ENCODE results near the gene ESRRG. TPM values are rescaled to one million over a fixed set of nuclear protein-coding genes. Genes with fewer than 3 reads are reported as not detected.
A peak's percentile ranks its signal among the peaks of the same experiment; 100 is the strongest.

ESRRG gene
- total and polyA plus RNA-seq, 2 donors: 0.90 to 14.0 TPM

GRCh38 chr1:216600730-216601609, 122.3 kb downstream of the ESRRG start:
- H3K27ac ChIP-seq (ENCODE audit: low read depth): peak overlapping the region; percentile 97
- under 1% methylated on average over 58 of the region's 58 CpGs for WGBS
- H3K4me1 ChIP-seq (ENCODE audit: insufficient read depth): no peaks in the 10 kb centered on the region
- peak overlapping the region; percentile 63 for H3K4me3 ChIP-seq (ENCODE audit: low read depth, low read length)
- DNase-seq (ENCODE audit: extremely low spot score): peak; percentile 81
- H3K36me3 ChIP-seq (ENCODE audit: insufficient read depth): no peaks in the 10 kb centered on the region

- H3K27ac ChIP-seq (ENCODE audit: low read depth): no peak overlapping the region
Measured at GRCh38 chr1:216599851-216600250, 123.4 kb downstream of the ESRRG start.

DNA sequence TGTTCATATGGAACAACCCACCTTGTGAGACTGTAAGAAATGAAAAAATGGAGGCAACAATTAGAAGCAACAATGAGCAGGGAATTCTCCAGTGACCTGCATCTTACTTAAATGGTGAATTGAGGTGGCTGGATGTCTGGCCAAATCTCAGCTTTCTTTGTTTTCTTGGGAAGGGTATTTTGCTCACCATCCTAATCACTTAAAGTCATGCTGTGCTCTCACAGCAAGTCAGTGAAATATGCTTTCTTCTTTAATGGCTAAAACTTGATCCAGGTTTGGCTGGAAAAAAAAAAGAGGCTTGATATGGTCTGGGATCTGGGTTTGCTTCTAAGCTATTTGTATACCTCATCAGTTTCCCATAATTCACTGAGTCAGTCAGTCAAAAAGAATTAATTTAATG, 124.8 kb downstream of the ESRRG start:
- no peak for DNase-seq (ENCODE audit: extremely low spot score)
- H3K36me3 ChIP-seq (ENCODE audit: insufficient read depth): no peaks in the 10 kb centered on the region
- no peak overlapping the region for H3K27ac ChIP-seq (ENCODE audit: low read depth)
- H3K4me3 ChIP-seq (ENCODE audit: low read depth, low read length): no peak overlapping the region
- no peaks in the 10 kb centered on the region for H3K4me1 ChIP-seq (ENCODE audit: insufficient read depth)

More at GRCh38 chr1:216599851-216600250, 123.4 kb downstream of the ESRRG start:
- no peaks in the 10 kb centered on the region for H3K36me3 ChIP-seq (ENCODE audit: insufficient read depth)
- 88% methylated on average over 6 of the region's 6 CpGs for WGBS
- H3K4me1 ChIP-seq (ENCODE audit: insufficient read depth): no peaks in the 10 kb centered on the region
- no peak for DNase-seq (ENCODE audit: extremely low spot score)
- H3K4me3 ChIP-seq (ENCODE audit: low read depth, low read length): no peak overlapping the region

DNA sequence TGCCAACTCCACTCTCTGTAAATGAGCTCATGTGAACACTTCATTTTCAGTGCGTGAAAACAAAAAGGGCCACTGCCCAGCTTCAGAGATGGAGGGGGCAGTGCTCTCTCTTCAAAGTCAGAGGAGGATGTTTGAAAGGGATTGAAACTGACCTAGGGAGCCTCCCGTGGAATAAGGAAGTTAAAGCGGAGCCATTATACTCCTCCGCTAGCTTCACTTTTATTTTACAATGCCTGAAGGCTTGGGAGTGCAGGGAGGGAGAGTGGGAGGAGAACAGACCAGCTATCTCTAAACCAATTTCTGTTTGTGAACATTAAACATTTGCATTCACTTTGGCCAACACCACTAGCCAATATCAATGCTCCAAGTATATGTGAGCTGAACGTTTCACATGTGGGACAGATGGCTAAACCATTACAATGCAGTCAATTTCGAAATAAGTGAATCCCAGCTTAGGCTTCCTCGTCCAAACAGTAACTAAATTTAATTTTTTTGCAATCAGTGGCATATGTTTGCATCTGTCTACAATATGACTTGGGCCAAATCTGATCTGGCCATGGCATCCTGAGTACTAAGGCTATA, 126.9 kb downstream of the ESRRG start:
- Histone ChIP-seq H3K4me3 (ENCODE audit: low read depth, low read length) (no peak overlapping the region), H3K4me1 (ENCODE audit: insufficient read depth) (no peaks in the 10 kb centered on the region), H3K27ac (ENCODE audit: low read depth) (no peak overlapping the region), H3K36me3 (ENCODE audit: insufficient read depth) (no peaks in the 10 kb centered on the region)
- 59% methylated on average over 7 of the region's 7 CpGs for WGBS
- DNase-seq (ENCODE audit: extremely low spot score): no peak

- H3K4me3 ChIP-seq (ENCODE audit: low read depth, low read length): no peak overlapping the region
- H3K27ac ChIP-seq (ENCODE audit: low read depth): no peak overlapping the region
- H3K36me3 ChIP-seq (ENCODE audit: insufficient read depth): no peaks in the 10 kb centered on the region
Measured at GRCh38 chr1:216587715-216588114, 135.5 kb downstream of the ESRRG start.

GRCh38 chr1:216582151-216582550, 141.1 kb downstream of the ESRRG start:
- no peak overlapping the region for H3K4me3 ChIP-seq (ENCODE audit: low read depth, low read length)
- WGBS: 92% methylated on average over 2 of the region's 2 CpGs

More at GRCh38 chr1:216587715-216588114, 135.5 kb downstream of the ESRRG start:
- H3K4me1 ChIP-seq (ENCODE audit: insufficient read depth): no peaks in the 10 kb centered on the region
- no peak for DNase-seq (ENCODE audit: extremely low spot score)

GRCh38 chr1:216580538-216581057, 142.6 kb downstream of the ESRRG start:
- Histone ChIP-seq H3K4me3 (ENCODE audit: low read depth, low read length) (no peak overlapping the region), H3K36me3 (ENCODE audit: insufficient read depth) (no peaks in the 10 kb centered on the region), H3K27ac (ENCODE audit: low read depth) (no peak overlapping the region), H3K4me1 (ENCODE audit: insufficient read depth) (no peaks in the 10 kb centered on the region)
- DNase-seq (ENCODE audit: extremely low spot score): peak; percentile 46
- 24% methylated on average over 2 of the region's 2 CpGs for WGBS

More at GRCh38 chr1:216582151-216582550, 141.1 kb downstream of the ESRRG start:
- no peak for DNase-seq (ENCODE audit: extremely low spot score)
- no peak overlapping the region for H3K27ac ChIP-seq (ENCODE audit: low read depth)
- no peaks in the 10 kb centered on the region for H3K4me1 ChIP-seq (ENCODE audit: insufficient read depth)
- no peaks in the 10 kb centered on the region for H3K36me3 ChIP-seq (ENCODE audit: insufficient read depth)

GRCh38 chr1:216576234-216576937, 146.8 kb downstream of the ESRRG start:
- WGBS: 43% methylated on average over 4 of the region's 4 CpGs
- no peak overlapping the region for H3K4me3 ChIP-seq (ENCODE audit: low read depth, low read length)
- no peak for DNase-seq (ENCODE audit: extremely low spot score)
- no peaks in the 10 kb centered on the region for H3K36me3 ChIP-seq (ENCODE audit: insufficient read depth)
- no peaks in the 10 kb centered on the region for H3K4me1 ChIP-seq (ENCODE audit: insufficient read depth)
- H3K27ac ChIP-seq (ENCODE audit: low read depth): no peak overlapping the region

- no peak overlapping the region for H3K27ac ChIP-seq (ENCODE audit: low read depth)
- WGBS: 51% methylated on average over 3 of the region's 3 CpGs
- no peak overlapping the region for H3K4me3 ChIP-seq (ENCODE audit: low read depth, low read length)
- DNase-seq (ENCODE audit: extremely low spot score): no peak
- H3K4me1 ChIP-seq (ENCODE audit: insufficient read depth): no peaks in the 10 kb centered on the region
- no peaks in the 10 kb centered on the region for H3K36me3 ChIP-seq (ENCODE audit: insufficient read depth)
Measured at GRCh38 chr1:216566641-216567205, 156.5 kb downstream of the ESRRG start.

DNA sequence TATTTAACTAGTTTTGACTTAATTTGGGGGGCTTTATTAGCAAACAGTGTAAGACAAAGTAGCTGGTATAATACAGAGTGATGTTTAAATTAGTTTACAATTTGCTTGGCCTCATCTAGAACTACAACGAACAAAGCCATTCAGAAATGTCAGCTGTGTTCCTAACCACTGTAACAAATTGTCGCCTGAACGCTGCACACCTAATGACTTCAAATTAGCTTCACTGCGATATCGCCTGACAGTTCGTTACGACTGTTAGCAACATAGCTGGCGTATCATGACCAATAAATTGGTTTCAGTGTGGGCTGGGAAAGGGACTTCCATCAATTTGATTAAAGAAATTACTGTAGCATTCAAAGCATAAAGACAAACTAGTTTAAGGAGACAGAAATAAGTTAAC, 160.1 kb downstream of the ESRRG start:
- 92% methylated on average over 8 of the region's 8 CpGs for WGBS
- DNase-seq (ENCODE audit: extremely low spot score): no peak

DNA sequence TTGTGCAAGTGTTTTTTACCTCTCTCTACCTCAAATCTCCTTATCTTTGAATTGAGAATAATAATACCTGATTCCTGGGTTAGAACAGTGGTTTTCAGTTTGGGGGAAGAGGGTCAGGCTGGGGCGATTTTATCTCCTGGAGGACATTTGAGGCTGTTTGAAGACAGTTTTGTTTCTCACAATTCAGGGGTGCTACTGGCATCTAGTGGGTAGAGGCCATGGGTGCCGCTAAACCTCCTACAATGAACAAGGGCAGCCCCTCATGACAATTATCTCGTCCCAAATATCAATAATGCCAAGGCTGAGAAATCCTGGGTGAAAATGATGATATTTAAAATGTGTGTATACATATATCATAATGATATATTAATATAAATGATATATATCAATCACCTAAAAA, 160.8 kb downstream of the ESRRG start:
- 75% methylated on average over 3 of the region's 3 CpGs for WGBS
- no peak for DNase-seq (ENCODE audit: extremely low spot score)
- Histone ChIP-seq H3K27ac (ENCODE audit: low read depth) (no peak overlapping the region), H3K4me1 (ENCODE audit: insufficient read depth) (no peaks in the 10 kb centered on the region), H3K36me3 (ENCODE audit: insufficient read depth) (no peaks in the 10 kb centered on the region), H3K4me3 (ENCODE audit: low read depth, low read length) (no peak overlapping the region)

More for the DNA sequence above, 160.1 kb downstream of the ESRRG start:
- Histone ChIP-seq H3K4me3 (ENCODE audit: low read depth, low read length) (no peak overlapping the region), H3K27ac (ENCODE audit: low read depth) (no peak overlapping the region), H3K36me3 (ENCODE audit: insufficient read depth) (no peaks in the 10 kb centered on the region), H3K4me1 (ENCODE audit: insufficient read depth) (no peaks in the 10 kb centered on the region)

DNA sequence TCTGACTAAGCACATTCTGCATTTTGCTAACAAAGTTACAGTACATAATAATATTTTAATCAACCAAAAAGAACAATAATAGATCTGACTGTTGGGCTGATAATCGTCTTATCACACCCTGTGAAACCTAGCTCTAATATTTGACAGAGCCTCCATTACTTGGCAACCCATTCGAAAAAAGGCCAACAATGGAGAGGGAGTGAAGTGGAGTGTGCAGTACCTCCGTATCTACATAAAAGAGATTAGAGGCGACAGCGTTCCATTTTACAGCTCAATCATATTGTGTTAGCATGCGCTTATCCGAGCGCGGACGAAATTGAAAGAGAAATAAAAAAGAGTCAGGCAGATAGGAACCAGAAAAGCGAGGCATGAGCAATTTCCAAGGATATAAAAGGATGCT, 162.7 kb downstream of the ESRRG start:
- WGBS: 72% methylated on average over 11 of the region's 11 CpGs
- H3K4me1 ChIP-seq (ENCODE audit: insufficient read depth): no peaks in the 10 kb centered on the region
- no peak overlapping the region for H3K4me3 ChIP-seq (ENCODE audit: low read depth, low read length)
- no peak for DNase-seq (ENCODE audit: extremely low spot score)
- no peaks in the 10 kb centered on the region for H3K36me3 ChIP-seq (ENCODE audit: insufficient read depth)
- no peak overlapping the region for H3K27ac ChIP-seq (ENCODE audit: low read depth)

DNA sequence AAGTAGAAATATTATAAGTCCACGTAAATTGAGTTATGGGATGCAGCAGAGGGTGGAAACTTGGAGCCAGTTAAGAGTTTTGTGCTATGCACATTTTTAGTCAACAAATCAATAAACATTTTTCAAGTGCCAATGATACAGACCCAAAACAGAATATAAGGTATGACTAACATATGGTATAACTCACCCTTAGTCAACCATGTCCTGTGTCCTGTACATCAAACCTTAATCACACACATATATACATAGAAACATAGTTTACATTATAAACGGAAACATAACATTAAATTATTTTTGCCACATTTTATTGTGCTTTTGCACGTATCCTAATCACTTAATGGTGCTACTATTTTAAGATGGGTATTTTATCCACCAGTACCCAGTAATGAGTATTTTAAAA, 163.9 kb downstream of the ESRRG start:
- Histone ChIP-seq H3K27ac (ENCODE audit: low read depth) (no peak overlapping the region), H3K4me1 (ENCODE audit: insufficient read depth) (no peaks in the 10 kb centered on the region), H3K36me3 (ENCODE audit: insufficient read depth) (no peaks in the 10 kb centered on the region), H3K4me3 (ENCODE audit: low read depth, low read length) (no peak overlapping the region)
- no peak for DNase-seq (ENCODE audit: extremely low spot score)
- 47% methylated on average over 3 of the region's 3 CpGs for WGBS
